CMK (cell line): ENCODE results near the gene TSN.

Experiments
- DNase-seq: peaks from one replicate; pipeline ENCODE4 v3.0.0-alpha.2; 2010; ENCODE audit warnings: low read depth

TSN gene

DNA sequence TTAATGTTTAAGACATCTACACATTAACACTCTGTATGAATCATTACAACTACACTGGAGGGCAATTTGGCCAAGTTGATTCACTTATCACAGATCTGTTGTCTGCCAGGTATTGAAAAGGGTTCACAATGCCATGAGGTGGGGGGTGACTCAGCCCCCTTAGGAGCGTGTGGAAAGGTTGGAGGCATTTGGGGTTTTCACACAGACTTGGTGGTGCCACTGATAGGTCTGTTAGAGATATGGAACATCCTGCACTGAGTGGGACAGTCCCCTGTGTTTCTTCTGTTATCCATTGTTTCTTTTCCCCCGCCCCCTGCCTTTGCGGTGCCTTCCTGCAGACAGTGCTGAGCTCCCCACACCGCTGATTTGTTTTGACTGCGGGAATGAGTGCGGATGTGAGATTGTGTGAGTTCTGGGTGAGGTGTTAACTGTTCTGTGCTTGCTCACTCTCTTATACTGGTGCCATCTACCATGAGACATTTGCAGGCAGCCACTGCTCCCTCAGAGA lies 9.3 kb upstream of the TSN start:
- peak; percentile 27 for DNase-seq

DNA sequence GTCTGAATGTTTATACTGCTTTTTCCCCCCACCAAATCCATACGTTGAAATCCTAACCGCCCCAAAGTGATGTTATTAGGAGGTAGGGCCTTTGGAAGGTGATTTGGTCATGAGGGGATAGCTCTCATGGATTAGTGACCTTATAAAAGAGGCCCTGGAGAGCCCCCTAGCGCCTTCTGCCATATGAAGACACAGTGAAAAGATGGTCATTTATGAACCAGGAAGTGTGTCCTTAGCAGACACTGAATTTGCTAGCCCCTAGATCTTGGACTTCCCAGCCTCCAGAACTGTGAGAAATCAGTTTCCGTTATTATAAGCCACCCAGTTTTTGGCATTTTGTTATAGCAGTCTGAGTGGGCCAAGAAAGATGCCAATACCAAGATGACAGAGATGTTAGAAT lies 7.2 kb upstream of the TSN start:
- no peak for DNase-seq

DNA sequence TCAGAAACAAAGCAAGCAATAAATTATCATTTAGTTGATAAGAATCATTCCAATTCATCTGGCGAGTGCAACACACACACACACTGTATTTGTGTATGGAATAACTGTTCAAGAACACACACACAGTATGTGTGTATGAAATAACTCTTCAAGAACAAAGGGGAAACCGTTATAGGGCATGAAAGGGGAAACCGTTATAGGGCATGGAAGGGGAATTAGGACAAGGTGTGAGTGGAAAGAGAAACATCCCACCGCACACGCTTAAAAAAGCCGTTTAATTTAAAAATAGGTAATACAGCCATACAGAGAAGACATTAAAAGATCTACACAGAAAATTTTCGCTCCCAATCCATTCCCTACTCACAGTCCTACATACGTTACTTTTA lies 607 bp upstream of the TSN start:
- DNase-seq = no peak

DNA sequence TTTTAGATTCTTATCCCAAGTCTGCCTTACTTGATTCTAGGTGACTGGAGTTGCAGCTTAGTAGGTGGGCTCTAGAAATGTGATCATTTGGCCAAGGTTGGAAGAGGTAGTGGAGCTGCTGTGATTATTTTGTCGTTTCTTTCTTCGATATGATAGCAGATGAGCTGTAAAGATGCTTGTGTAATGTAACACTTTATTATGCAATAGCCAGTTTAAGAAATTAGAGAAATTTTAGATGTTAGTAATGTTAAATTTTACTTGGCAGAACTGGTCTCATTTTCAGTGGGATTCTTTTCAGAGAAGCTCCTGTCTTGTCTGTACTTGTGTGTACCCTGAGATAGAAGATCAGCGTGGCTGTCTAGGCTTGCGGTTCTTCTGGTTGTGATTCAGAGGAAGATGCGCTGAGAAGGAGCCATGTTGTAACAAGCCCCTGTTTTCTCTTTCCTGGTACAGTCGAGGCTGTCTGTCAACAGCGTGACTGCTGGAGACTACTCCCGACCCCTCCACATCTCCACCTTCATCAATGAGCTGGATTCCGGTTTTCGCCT lies 9.3 kb downstream of the TSN start:
- no peak for DNase-seq

DNA sequence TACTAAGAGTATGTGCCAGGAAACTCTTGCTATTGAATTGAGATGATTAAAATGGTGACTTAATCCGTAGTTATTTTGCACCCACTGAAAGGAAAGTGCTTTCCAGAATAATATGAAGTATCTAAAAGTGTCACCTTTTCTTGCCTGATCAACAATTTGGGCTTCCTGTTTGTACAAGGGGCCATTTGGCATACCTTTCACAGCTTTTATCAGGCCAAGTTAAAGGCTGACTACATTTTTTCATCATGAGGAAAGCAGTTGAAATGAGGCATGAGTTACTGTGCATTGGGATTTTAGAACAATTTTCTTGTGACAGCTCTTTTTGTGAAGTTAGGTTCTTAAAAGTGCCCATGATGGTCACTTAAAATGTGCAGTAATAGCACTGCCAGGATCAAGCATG lies 11.2 kb downstream of the TSN start:
- no peak for DNase-seq

DNA sequence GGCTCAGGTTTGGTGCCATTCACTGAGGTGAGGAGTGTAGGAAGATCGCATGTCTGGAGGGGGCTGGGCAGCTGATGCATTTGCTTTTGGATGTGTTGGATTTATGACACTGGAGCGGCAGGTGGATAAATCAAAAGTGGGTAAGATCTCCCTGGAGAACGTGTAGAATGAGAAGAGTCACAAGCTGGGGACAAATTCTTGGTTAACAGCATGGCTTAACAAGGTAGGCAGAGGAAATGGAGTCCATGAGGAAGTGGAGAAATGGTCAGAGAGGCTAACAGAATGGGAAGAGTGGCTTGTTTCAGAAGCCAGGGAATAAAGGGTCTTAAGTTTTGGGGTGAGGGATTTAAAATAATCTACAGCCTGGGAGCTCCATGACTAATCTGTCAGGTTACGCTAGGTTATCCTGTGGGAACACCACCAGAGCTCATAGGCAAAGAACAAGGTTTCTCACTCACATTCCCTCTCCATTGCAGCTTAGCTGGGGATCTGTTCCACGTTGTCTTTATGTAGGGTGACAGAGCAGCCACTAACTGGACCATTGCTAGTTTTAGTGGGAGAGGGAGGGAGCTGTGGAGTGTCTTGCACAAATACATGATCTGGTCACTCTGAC lies 12.8 kb downstream of the TSN start:
- DNase-seq = no peak

DNA sequence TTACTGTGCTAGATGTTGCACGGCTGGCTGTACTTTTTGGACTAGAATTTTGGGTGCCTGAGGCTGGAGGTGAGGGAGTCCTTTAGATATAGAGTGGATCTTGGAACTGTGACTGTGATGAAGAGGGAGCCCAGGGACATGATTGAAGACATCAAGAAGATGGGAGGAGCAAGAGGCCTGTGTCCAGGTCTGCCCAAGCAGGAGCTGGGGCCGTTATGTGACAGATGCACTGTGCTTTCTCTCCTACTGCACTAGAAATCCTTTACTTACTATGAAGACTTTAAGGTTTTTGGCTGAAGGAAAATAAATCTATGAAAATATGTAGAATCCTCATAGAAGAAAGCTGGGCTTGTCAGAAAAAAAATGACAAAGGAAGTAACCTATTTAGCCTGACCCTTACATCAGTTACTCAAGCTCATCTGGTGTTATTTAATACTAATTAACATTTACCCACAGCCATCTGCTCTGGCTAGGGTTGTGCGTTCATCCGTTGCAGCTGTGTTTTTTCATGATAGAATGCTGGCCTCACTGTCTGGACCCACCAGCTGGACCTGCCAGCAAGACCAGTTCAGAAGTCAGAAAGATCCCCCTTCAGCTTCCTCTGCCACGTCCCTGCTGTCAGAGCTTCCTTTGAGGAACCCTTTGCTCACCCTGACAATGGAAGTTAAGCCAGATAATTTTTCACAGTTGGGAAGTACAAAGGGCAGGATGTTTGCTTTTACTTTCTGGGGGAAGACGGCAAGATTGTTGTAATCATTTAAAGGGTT lies 16.7 kb downstream of the TSN start:
- no peak for DNase-seq

DNA sequence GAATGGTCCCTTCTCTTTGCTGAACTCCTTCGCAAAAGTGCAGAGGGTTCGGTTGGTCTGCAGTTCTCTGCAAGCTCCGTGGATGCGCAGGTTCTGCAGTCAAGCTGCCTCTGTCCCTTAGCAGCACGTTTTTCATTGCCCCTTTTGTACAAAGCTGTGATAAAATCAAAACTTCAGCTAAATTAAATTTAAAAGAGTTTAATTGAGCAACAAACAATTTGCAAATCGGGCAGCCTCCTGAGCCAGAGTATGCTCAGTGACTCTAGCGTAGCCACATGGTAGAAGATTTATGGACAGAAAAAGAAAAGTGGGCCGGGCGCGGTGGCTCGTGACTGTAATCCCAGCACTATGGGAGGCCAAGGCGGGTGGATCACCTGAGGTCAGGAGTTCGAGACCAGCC lies 18.8 kb downstream of the TSN start:
- no peak for DNase-seq

GRCh38 chr2:121776361-121776760 lies 20.9 kb downstream of the TSN start:
- no peak for DNase-seq

DNA sequence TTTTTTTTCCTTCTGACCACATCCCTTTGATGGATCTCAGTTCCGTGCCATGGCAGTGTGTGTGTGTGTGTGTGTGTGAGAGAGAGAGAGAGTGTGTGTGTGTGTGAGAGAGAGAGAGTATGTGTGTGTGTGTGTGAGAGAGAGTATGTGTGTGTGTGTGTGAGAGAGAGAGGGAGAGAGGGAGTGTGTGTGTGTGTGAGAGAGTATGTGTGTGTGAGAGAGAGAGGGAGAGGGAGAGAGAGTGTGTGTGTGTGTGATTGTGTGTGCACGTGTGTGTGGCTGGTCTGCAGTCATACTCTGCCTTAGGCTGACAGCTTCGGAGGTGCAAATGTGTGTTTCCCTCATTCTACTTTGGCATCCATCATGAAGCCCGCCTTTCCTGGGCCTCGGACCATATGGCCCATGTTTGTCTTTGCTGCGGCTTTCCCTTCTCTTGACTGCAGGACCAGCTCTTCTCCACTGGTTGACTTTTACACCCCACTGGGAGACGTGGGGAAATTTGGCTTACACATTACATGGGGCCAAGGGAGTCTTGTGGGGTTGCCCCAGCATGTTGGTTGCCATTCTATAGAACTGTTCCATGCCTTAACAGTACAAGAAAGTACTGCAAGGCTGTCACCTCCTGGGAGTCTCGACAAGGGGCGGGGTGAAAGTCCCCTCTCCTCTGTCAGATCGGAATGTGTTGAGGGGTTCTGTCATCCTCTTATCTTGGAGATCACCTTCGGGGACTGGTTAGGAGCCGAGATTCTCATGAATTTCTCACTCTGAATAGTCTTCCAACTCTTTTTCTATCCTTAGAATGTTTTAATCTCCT lies 21.6 kb downstream of the TSN start:
- DNase-seq = no peak

GRCh38 chr2:121777699-121778058 lies 22.2 kb downstream of the TSN start:
- DNase-seq = no peak

DNA sequence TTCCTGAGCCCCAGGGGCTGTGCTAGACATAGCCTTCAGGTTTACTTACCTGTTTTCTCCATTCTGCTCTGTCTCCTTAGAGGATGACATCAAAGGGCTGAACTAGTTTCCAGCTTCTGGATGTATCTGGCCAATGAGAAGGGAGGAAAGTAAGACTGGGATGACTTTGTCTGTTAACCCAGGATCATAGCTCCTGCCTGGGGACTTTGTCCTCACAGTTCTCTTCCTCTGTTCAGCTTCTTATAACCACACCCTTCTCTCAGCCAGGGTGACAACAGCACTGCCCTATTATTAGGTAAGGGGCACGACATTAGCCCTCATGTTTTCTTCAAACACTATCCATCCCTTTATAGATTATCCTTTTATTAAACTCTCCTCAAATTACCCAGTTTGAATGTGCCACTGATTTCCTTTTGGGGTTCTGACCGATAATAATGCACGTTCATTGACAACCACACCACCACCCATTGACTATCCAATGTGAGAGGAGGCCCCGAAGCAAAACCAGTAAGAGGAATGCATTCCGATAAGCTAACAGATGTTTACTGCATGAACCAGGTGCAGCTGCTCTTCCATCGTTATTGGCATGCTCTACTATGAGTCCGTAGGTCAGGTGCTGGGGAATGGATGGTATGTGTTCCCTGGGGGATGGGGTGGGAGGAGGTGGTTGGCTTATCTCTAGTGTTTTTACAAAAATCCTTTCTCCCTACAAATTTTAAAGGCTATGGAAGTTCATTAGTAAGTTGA lies 23.5 kb downstream of the TSN start:
- no peak for DNase-seq

GRCh38 chr2:121783180-121783579 lies 27.7 kb downstream of the TSN start:
- no peak for DNase-seq

DNA sequence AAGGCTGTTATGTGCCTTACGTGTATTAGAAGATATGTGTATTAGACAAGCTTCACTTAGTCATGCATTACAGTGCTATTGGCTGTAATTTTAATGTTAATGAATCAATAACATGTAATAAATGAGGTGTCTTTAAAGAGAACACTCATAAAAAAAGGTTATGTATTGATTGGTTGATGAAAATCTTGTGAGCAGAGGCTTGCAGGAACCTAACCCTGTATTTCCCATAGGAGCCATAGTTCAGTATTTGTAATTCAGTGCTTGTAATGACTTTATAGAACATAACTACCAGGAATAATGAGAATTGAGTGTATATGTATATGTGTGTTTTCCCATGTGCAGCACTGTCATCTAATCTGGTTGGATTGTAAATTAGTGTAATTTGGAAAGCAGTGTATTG lies 33.2 kb downstream of the TSN start:
- no peak for DNase-seq

DNA sequence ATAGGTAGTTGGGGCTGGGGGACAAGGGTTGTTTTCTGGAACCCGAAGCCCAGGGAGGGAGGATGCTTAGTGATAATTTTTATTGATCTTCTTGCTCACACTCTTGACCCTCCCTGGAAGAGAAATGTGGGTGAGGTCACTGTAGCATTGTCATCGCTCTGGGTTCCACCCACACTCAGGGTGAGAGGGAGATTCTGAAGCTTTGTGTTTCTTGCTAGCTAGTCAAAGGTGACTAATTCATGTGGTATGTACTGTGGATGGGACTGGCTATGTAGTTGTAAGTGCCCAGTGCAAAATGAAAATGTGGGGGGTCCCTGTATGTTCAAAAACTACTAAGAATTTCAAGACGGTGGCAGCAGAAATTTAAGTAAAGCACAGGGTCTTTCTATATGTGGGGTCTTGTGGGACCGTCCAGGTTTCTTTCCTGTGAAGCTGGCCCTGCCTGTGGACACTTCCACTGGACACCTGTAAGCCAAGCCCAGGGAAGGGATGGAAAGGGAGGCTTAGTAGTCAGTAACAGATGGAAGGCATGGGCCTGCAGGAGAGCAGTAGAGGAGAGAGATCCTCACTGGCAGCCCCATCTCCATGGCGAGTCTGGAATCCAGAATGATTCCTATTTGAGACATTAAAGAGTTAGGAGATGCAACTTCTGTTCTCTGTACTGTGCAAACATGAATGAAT lies 35.0 kb downstream of the TSN start:
- DNase-seq = no peak

DNA sequence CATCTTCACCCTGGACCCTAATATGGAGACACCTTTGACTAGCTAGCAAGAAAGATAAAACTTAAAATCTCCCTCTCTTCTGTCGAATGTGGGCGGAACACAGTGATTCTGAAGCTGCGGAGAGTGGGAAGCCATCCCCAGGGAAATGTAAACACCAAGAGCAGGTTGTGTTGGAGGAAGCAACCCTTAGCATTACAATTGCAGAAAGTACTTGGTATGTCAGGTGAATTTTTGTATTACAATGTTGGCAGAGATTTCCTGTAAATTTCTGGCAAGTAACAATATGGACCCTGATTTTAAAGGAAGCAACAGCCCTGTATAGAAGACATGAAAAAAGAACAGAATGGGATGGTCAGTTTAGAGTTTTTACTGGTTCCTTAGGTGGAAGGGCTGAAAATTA lies 35.8 kb downstream of the TSN start:
- no peak for DNase-seq

GRCh38 chr2:121791801-121792221 lies 36.4 kb downstream of the TSN start:
- no peak for DNase-seq

DNA sequence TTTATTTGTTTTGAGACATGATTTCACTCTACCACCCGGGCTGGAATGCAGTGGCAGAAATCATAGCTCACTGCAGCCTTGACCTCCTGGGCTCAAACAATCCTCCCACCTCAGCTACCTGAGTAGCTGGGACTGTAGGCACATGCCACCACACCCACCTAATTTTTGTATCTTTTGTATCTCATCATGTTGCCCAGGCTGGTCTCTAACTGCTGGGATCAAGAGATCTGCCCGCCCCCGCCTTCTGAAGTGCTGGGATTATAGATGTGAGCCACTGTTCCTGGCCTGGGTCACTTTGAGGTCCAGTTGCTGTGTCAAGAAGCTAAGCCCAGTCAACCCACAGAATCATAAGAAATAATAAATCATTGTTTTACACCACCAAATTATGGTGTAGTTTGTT lies 38.4 kb downstream of the TSN start:
- DNase-seq = no peak

- no peak for DNase-seq
Observed at GRCh38 chr2:121794233-121794632, 38.8 kb downstream of the TSN start.

- no peak for DNase-seq
Observed at GRCh38 chr2:121796239-121796638, 40.8 kb downstream of the TSN start.

DNA sequence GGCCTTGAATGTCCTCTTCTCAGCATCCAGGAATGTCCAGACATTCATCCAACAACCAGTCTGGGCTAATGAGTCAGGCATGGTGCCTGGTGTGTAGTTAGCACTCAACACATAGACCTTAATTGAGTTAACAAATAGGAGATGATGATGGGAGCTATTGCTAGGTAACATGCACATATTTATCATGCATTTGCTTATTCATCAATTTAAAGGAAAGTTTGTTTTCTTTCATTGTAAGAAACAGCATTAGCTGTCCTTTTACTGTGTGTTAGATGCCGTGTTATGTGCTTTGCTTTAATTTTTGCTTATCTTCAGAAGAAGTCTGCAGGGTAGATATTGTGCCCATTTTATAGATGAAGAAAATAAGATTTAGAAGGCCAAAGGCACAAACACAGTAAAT lies 43.2 kb downstream of the TSN start:
- DNase-seq = no peak
